Measurements from ENCODE around the gene CCDC78. TPM values are rescaled to one million over a fixed set of nuclear protein-coding genes. Genes with fewer than 3 reads are reported as not detected.
"Not testable (repeated sequence)": the region's sequence is repeated elsewhere in the genome, so short reads cannot be mapped to it uniquely, and the experiment has no call there.

CCDC78 gene
- total RNA-seq, 4 donors from 2014 or later, result 0.13 TPM; not detected in 3

- Histone ChIP-seq H3K4me3 (no peak overlapping the region), H3K27me3 (peaks cover 71% of the 10 kb centered on the region), H3K27ac (no peak overlapping the region), H3K4me1 (peaks cover 0 to 50% (median 26%) of the 10 kb centered on the region in 3 donors), H3K36me3 (no peaks in the 10 kb centered on the region), H3K9me3 (no peaks in the 10 kb centered on the region)
- no CpG with 5 or more reads among the region's 37 CpGs for WGBS, 2 donors (ENCODE audit: low coverage in 1 of 2)
- TF ChIP-seq CTCF (IDR thresholded peaks at IDR 0.05), result no peak
- no peak for TF ChIP-seq EP300 (IDR thresholded peaks at IDR 0.05)
- TF ChIP-seq POLR2A (IDR thresholded peaks at IDR 0.05), result no peak
- TF ChIP-seq POLR2AphosphoS5 (IDR thresholded peaks at IDR 0.05), result no peak
- no peak for ATAC-seq
Observed at GRCh38 chr16:693766-694165, 32.5 kb downstream of the CCDC78 start.

GRCh38 chr16:693364-693763, 32.9 kb downstream of the CCDC78 start:
- ATAC-seq, result no peak
- TF ChIP-seq POLR2A (IDR thresholded peaks at IDR 0.05), result no peak
- no peak for TF ChIP-seq EP300 (IDR thresholded peaks at IDR 0.05)
- TF ChIP-seq POLR2AphosphoS5 (IDR thresholded peaks at IDR 0.05), result no peak
- no peak for TF ChIP-seq CTCF (IDR thresholded peaks at IDR 0.05)
- Histone ChIP-seq H3K27ac (no peak overlapping the region), H3K27me3 (peaks cover 67% of the 10 kb centered on the region), H3K36me3 (peaks cover 0 to under 1% of the 10 kb centered on the region in 2 donors), H3K4me1 (peaks cover 0 to 54% (median 30%) of the 10 kb centered on the region in 3 donors), H3K9me3 (no peaks in the 10 kb centered on the region), H3K4me3 (no peak overlapping the region)
- 40% methylated on average over 3 of the region's 22 CpGs; no CpG with 5 or more reads in 1 of the 2 donors for WGBS, 2 donors (ENCODE audit: low coverage in 1 of 2)

GRCh38 chr16:692356-693108, 33.7 kb downstream of the CCDC78 start:
- ATAC-seq, result no peak
- Histone ChIP-seq H3K4me1 (peaks cover 0 to 57% (median 30%) of the 10 kb centered on the region in 3 donors), H3K27ac (no peak overlapping the region), H3K27me3 (peaks cover 59% of the 10 kb centered on the region), H3K4me3 (no peak overlapping the region), H3K9me3 (no peaks in the 10 kb centered on the region), H3K36me3 (peaks cover 0 to 9% of the 10 kb centered on the region in 2 donors)
- TF ChIP-seq POLR2AphosphoS5 (IDR thresholded peaks at IDR 0.05) (no peak), POLR2A (IDR thresholded peaks at IDR 0.05) (no peak), EP300 (IDR thresholded peaks at IDR 0.05) (no peak), CTCF (IDR thresholded peaks at IDR 0.05) (no peak)
- WGBS, 2 donors (ENCODE audit: low coverage in 1 of 2), result 53 to 64% methylated on average over 8 of the region's 10 CpGs

GRCh38 chr16:691242-691641, 35.0 kb downstream of the CCDC78 start:
- not testable (repeated sequence) for H3K27ac ChIP-seq, H3K9me3 ChIP-seq, ATAC-seq, H3K4me3 ChIP-seq
- Histone ChIP-seq H3K4me1 (peaks cover 0 to 64% (median 30%) of the 10 kb centered on the region in 3 donors), H3K36me3 (peaks cover 0 to 22% of the 10 kb centered on the region in 2 donors), H3K27me3 (peaks cover 46% of the 10 kb centered on the region)
- 86 to 89% methylated on average over 12 to 14 of the region's 16 CpGs for WGBS, 2 donors (ENCODE audit: low coverage in 1 of 2)

- H3K27ac ChIP-seq, result peak overlapping the region in 3 of 4 donors; percentile 86 to 95 (median 88)
- H3K4me1 ChIP-seq, result peaks cover 0 to 65% (median 31%) of the 10 kb centered on the region in 3 donors
- H3K4me3 ChIP-seq, result peak overlapping the region; percentile 56 to 97
- WGBS, 2 donors (ENCODE audit: low coverage in 1 of 2), result no CpG with 5 or more reads among the region's 26 CpGs
- TF ChIP-seq EP300 (IDR thresholded peaks at IDR 0.05), result no peak
- TF ChIP-seq CTCF (IDR thresholded peaks at IDR 0.05), result no peak
- TF ChIP-seq POLR2AphosphoS5 (IDR thresholded peaks at IDR 0.05), result no peak
- no peak for TF ChIP-seq POLR2A (IDR thresholded peaks at IDR 0.05)
- H3K27me3 ChIP-seq, result peaks cover 27% of the 10 kb centered on the region
- no peak for ATAC-seq
- peaks cover 0 to 26% of the 10 kb centered on the region in 2 donors for H3K36me3 ChIP-seq
- H3K9me3 ChIP-seq, result no peaks in the 10 kb centered on the region
Observed at GRCh38 chr16:689175-689897, 36.9 kb downstream of the CCDC78 start.
